Spinal cord (tissue), 10 donors: Measurements from ENCODE around the gene ADAMTS19. TPM values are rescaled to one million over a fixed set of nuclear protein-coding genes. Genes with fewer than 3 reads are reported as not detected.
"Not testable (repeated sequence)": the region's sequence is repeated elsewhere in the genome, so short reads cannot be mapped to it uniquely, and the experiment has no call there.

Experiments used
- DNase-seq, 6 donors: peaks; one replicate each; pipeline versions ENCODE4 v3.0.0 to v3.0.0-alpha.2; 2013 to 2015; ENCODE audit warnings: low spot score in 6 of 6, low read depth in 4 of 6
- H3K27ac ChIP-seq: one replicate; pipeline ENCODE4 v1.5.1; 2013; ENCODE audit warnings: low read depth, low read length, control low read depth
- H3K27me3 ChIP-seq: one replicate; pipeline ENCODE4 v1.6.1; 2013; ENCODE audit warnings: low read length; ENCODE audit not compliant: control insufficient read depth, insufficient read depth
- H3K36me3 ChIP-seq: one replicate; pipeline ENCODE4 v1.6.1; 2013; ENCODE audit warnings: low read length; ENCODE audit not compliant: control insufficient read depth, insufficient read depth
- H3K4me1 ChIP-seq: one replicate; pipeline ENCODE4 v1.6.1; 2013; ENCODE audit warnings: low read length; ENCODE audit not compliant: control insufficient read depth, insufficient read depth
- H3K4me3 ChIP-seq: one replicate; pipeline ENCODE4 v1.5.1; 2013; ENCODE audit warnings: low read depth, low read length, control low read depth
- H3K9me3 ChIP-seq: one replicate; pipeline ENCODE4 v1.6.1; 2013; ENCODE audit warnings: low read length; ENCODE audit not compliant: control insufficient read depth, insufficient read depth
- WGBS: methylation state at CpG from one replicate; pipeline ENCODE4 v1.1.5; 2013; ENCODE audit warnings: missing lambda C conversion rate; ENCODE audit not compliant: insufficient coverage; 5-methylcytosine and 5-hydroxymethylcytosine counted together
- polyA plus RNA-seq, 2 donors: library from polyadenylated mRNA; unstranded; fragments of 120-200 nt; gene quantifications; one replicate each; pipeline ENCODE4 v1.2.1, GENCODE V29; 2013; ENCODE audit not compliant: insufficient read length in 2 of 2
- total RNA-seq, 2 donors: library from RNA; depleted of rRNA in 1 of 2; stranded (reverse); fragments of 120-200 nt in 1 of 2; fragments of >200 nt in 1 of 2; gene quantifications; one replicate each; pipeline versions ENCODE4 v1.2.3 to v1.2.4, GENCODE V29; 2013 to 2014
- donor health status: healthy.

The ADAMTS19 gene
- total and polyA plus RNA-seq, 4 donors, result 0.87 to 7.5 (median 2.2) TPM

- no peak overlapping the region for H3K4me3 ChIP-seq
- no peaks in the 10 kb centered on the region for H3K4me1 ChIP-seq
- H3K27me3 ChIP-seq, result no peaks in the 10 kb centered on the region
- no peak overlapping the region for H3K27ac ChIP-seq
- DNase-seq, result no peak
- WGBS, result 100% methylated on average over 1 of the region's 1 CpG
- H3K36me3 ChIP-seq, result no peaks in the 10 kb centered on the region
- no peaks in the 10 kb centered on the region for H3K9me3 ChIP-seq
These were observed 109.2 kb downstream of the ADAMTS19 start for GRCh38 chr5:129569295-129569694.

- Histone ChIP-seq H3K36me3 (no peaks in the 10 kb centered on the region), H3K4me3 (no peak overlapping the region), H3K4me1 (no peaks in the 10 kb centered on the region), H3K9me3 (no peaks in the 10 kb centered on the region), H3K27me3 (no peaks in the 10 kb centered on the region), H3K27ac (no peak overlapping the region)
- DNase-seq, result no peak
- no CpG with 5 or more reads among the region's 2 CpGs for WGBS
These were observed 112.0 kb downstream of the ADAMTS19 start for GRCh38 chr5:129572060-129572459.

GRCh38 chr5:129584496-129584895 lies 124.4 kb downstream of the ADAMTS19 start:
- WGBS, result 90% methylated on average over 2 of the region's 4 CpGs
- not testable (repeated sequence) for H3K4me3 ChIP-seq, H3K27me3 ChIP-seq, H3K9me3 ChIP-seq, H3K36me3 ChIP-seq, H3K27ac ChIP-seq, DNase-seq, H3K4me1 ChIP-seq

- no peaks in the 10 kb centered on the region for H3K4me1 ChIP-seq
- H3K9me3 ChIP-seq, result no peaks in the 10 kb centered on the region
- DNase-seq, result no peak
- H3K36me3 ChIP-seq, result no peaks in the 10 kb centered on the region
- no peaks in the 10 kb centered on the region for H3K27me3 ChIP-seq
- WGBS, result no CpG with 5 or more reads among the region's 3 CpGs
- H3K27ac ChIP-seq, result no peak overlapping the region
- H3K4me3 ChIP-seq, result no peak overlapping the region
These were observed 131.5 kb downstream of the ADAMTS19 start for GRCh38 chr5:129591508-129592160.

GRCh38 chr5:129593525-129593924 lies 133.4 kb downstream of the ADAMTS19 start:
- Histone ChIP-seq H3K27me3 (no peaks in the 10 kb centered on the region), H3K36me3 (no peaks in the 10 kb centered on the region), H3K27ac (no peak overlapping the region), H3K4me3 (no peak overlapping the region), H3K9me3 (no peaks in the 10 kb centered on the region), H3K4me1 (no peaks in the 10 kb centered on the region)
- no peak for DNase-seq
- 85% methylated on average over 2 of the region's 2 CpGs for WGBS

GRCh38 chr5:129601576-129601975 lies 141.5 kb downstream of the ADAMTS19 start:
- Histone ChIP-seq H3K9me3 (no peaks in the 10 kb centered on the region), H3K27ac (no peak overlapping the region), H3K4me1 (no peaks in the 10 kb centered on the region), H3K36me3 (no peaks in the 10 kb centered on the region), H3K27me3 (no peaks in the 10 kb centered on the region), H3K4me3 (no peak overlapping the region)
- DNase-seq, result peak in 1 of 6 donors; percentile 13
- WGBS, result 20% methylated on average over 2 of the region's 2 CpGs

- no peak for DNase-seq
- 89% methylated on average over 1 of the region's 1 CpG for WGBS
- H3K9me3 ChIP-seq, result no peaks in the 10 kb centered on the region
- H3K4me1 ChIP-seq, result no peaks in the 10 kb centered on the region
- no peak overlapping the region for H3K4me3 ChIP-seq
- no peak overlapping the region for H3K27ac ChIP-seq
- H3K27me3 ChIP-seq, result no peaks in the 10 kb centered on the region
- no peaks in the 10 kb centered on the region for H3K36me3 ChIP-seq
These were observed 148.3 kb downstream of the ADAMTS19 start for GRCh38 chr5:129608350-129608749.

GRCh38 chr5:129609710-129610109 lies 149.6 kb downstream of the ADAMTS19 start:
- Histone ChIP-seq H3K4me3 (no peak overlapping the region), H3K27ac (no peak overlapping the region), H3K4me1 (no peaks in the 10 kb centered on the region), H3K27me3 (no peaks in the 10 kb centered on the region), H3K9me3 (no peaks in the 10 kb centered on the region), H3K36me3 (no peaks in the 10 kb centered on the region)
- no peak for DNase-seq
- no CpG with 5 or more reads among the region's 1 CpG for WGBS

GRCh38 chr5:129616517-129616916 lies 156.4 kb downstream of the ADAMTS19 start:
- no peak overlapping the region for H3K27ac ChIP-seq
- no peaks in the 10 kb centered on the region for H3K36me3 ChIP-seq
- DNase-seq, result no peak
- no peaks in the 10 kb centered on the region for H3K4me1 ChIP-seq
- WGBS, result no CpG with 5 or more reads among the region's 1 CpG
- H3K4me3 ChIP-seq, result no peak overlapping the region
- no peaks in the 10 kb centered on the region for H3K27me3 ChIP-seq
- no peaks in the 10 kb centered on the region for H3K9me3 ChIP-seq

- DNase-seq, result no peak
These were observed 157.1 kb downstream of the ADAMTS19 start for GRCh38 chr5:129617206-129617605.

More at GRCh38 chr5:129617206-129617605, 157.1 kb downstream of the ADAMTS19 start:
- Histone ChIP-seq H3K27me3 (no peaks in the 10 kb centered on the region), H3K36me3 (no peaks in the 10 kb centered on the region), H3K4me1 (no peaks in the 10 kb centered on the region), H3K4me3 (no peak overlapping the region), H3K9me3 (no peaks in the 10 kb centered on the region), H3K27ac (no peak overlapping the region)
- WGBS, result no CpG with 5 or more reads among the region's 1 CpG
